ENCODE measurements around the gene ANKMY1. TPM values are rescaled to one million over a fixed set of nuclear protein-coding genes. Genes with fewer than 3 reads are reported as not detected.

Gene ANKMY1
- total and polyA plus RNA-seq, 12 donors, result 1.9 to 15.6 (median 5.3) TPM

- no peak for TF ChIP-seq CTCF (IDR thresholded peaks at IDR 0.05)
- Histone ChIP-seq H3K4me3 (no peak overlapping the region), H3K9me3 (peaks cover 0 to 26% (median 0%) of the 10 kb centered on the region in 11 donors), H3K4me1 (peaks cover 0 to 12% (median 6%) of the 10 kb centered on the region in 9 donors), H3K27me3 (peaks cover 0 to 23% (median 0%) of the 10 kb centered on the region in 7 donors), H3K27ac (no peak overlapping the region), H3K36me3 (peaks cover 0 to 44% (median 4%) of the 10 kb centered on the region in 9 donors)
- whole genome bisulfite sequencing, 2 donors, result 94% methylated on average over 12 of the region's 12 CpGs
- DNase-seq, result no peak
- peak in 1 of 8 donors; percentile 28 for ATAC-seq
- intact Hi-C loops (cut with DNase I), result loop anchor here in 1 of 10 donors (10.0 kb wide), 1 partner anchor 184 kb away; no protein-coding TSS in a partner anchor
Measured at GRCh38 chr2:240520974-240521350, 36.8 kb downstream of the ANKMY1 start.

DNA sequence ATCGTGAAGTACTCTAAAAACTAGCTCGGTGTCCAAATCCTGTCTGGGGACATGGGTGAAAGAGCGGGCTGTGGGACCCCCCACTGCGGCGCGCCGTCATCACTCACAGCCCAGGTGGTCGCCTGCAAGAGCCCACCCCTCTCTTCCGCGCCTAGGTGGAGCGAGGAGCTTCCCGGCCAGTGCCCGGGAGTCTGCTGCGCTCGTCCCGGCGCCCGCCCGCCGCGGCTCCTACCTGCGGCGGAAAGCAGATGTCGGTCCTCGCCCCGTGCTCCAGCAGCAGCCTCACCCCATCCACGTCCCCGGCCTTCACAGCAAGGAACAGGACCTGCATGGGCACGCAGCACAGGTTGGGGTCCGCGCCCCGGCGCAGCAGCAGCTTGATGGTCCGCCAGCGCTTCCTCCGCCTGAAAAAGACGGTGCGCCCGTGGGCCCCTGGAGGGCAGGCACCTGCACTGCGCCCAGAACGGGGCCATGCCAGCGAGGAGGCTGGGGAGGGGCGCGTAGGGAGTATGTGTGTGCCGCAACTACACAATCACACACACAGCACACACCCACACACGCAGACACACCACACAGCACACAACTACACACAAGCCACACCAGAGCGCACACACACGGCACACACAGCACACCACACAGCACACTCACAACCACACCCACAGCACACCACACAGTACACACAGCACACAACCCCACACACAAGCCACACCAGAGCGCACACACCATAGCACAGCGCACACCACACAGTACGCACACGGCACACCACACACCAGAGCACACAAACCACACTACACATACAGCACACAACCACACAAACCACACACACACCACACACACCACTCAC, 37.4 kb downstream of the ANKMY1 start:
- 19 to 24% methylated on average over 52 of the region's 52 CpGs for WGBS, 2 donors
- peak in 4 of 8 donors; percentile 24 to 49 (median 36) for ATAC-seq
- peaks cover 0 to 20% (median 0%) of the 10 kb centered on the region in 11 donors for H3K9me3 ChIP-seq
- H3K36me3 ChIP-seq, result peaks cover 0 to 38% (median 4%) of the 10 kb centered on the region in 9 donors
- no peak for DNase-seq
- no peak for TF ChIP-seq CTCF (IDR thresholded peaks at IDR 0.05)
- intact Hi-C loops (cut with DNase I), result loop anchor here in 1 of 10 donors (10.0 kb wide), 1 partner anchor 184 kb away; no protein-coding TSS in a partner anchor
- H3K4me1 ChIP-seq, result peaks cover 0 to 12% (median 6%) of the 10 kb centered on the region in 9 donors
- peaks cover 0 to 23% (median 0%) of the 10 kb centered on the region in 7 donors for H3K27me3 ChIP-seq
- peak overlapping the region in 1 of 10 donors; percentile 4 for H3K4me3 ChIP-seq
- no peak overlapping the region for H3K27ac ChIP-seq

- intact Hi-C loops (cut with DNase I), result loop anchor here in 8 of 10 donors (10.0 kb wide), 3 partner anchors 185 to 325 kb away; no protein-coding TSS in a partner anchor
- peaks cover 0 to 30% (median 4%) of the 10 kb centered on the region in 9 donors for H3K36me3 ChIP-seq
- H3K9me3 ChIP-seq, result peaks cover 0 to 12% (median 0%) of the 10 kb centered on the region in 11 donors
- WGBS, 2 donors, result 33 to 40% methylated on average over 25 of the region's 25 CpGs
- H3K4me1 ChIP-seq, result peaks cover 0 to 12% (median 6%) of the 10 kb centered on the region in 9 donors
- peaks cover 0 to 23% (median 0%) of the 10 kb centered on the region in 7 donors for H3K27me3 ChIP-seq
- peak overlapping the region in 2 of 10 donors; percentile 4 to 18 for H3K4me3 ChIP-seq
- DNase-seq (no peak), ATAC-seq (peak in 2 of 8 donors; percentile 39 to 48)
- no peak overlapping the region for H3K27ac ChIP-seq
- no peak for TF ChIP-seq CTCF (IDR thresholded peaks at IDR 0.05)
Measured at GRCh38 chr2:240519396-240520129, 38.2 kb downstream of the ANKMY1 start.

GRCh38 chr2:240518981-240519380, 38.8 kb downstream of the ANKMY1 start:
- Histone ChIP-seq H3K4me1 (peaks cover 0 to 15% (median 7%) of the 10 kb centered on the region in 9 donors), H3K36me3 (peaks cover 0 to 24% (median 4%) of the 10 kb centered on the region in 9 donors), H3K4me3 (no peak overlapping the region), H3K9me3 (peaks cover 0 to 9% (median 0%) of the 10 kb centered on the region in 11 donors), H3K27me3 (peaks cover 0 to 23% (median 0%) of the 10 kb centered on the region in 7 donors), H3K27ac (no peak overlapping the region)
- 89 to 93% methylated on average over 5 of the region's 5 CpGs for WGBS, 2 donors
- TF ChIP-seq CTCF (IDR thresholded peaks at IDR 0.05), result no peak
- ATAC-seq (no peak), DNase-seq (no peak)
- intact Hi-C loops (cut with DNase I), result loop anchor here in 7 of 10 donors (10.0 kb wide), 3 partner anchors 186 to 326 kb away; no protein-coding TSS in a partner anchor
